GM12891 (cell line): ENCODE results near the gene TIE1.
"Not testable (repeated sequence)": the region's sequence is repeated elsewhere in the genome, so short reads cannot be mapped to it uniquely, and the experiment has no call there.

ENCODE experiments used
- DNase-seq: peaks from one replicate; pipeline ENCODE4 v3.0.0; 2011; ENCODE audit warnings: low spot score; ENCODE audit not compliant: insufficient read length
- FAIRE-seq: peaks from 2 replicates; lab custom pipeline; 2011; peaks lifted over from hg19 to GRCh38; lab: Jason Lieb, UNC
- PAX5 ChIP-seq: IDR thresholded peaks from 2 replicates; pipeline ENCODE4 v1.6.1; 2011; ENCODE audit warnings: low read length, moderate library complexity, mild to moderate bottlenecking; ENCODE audit not compliant: insufficient read depth, severe bottlenecking
- POLR2A ChIP-seq: IDR thresholded peaks from 2 replicates; pipeline ENCODE4 v1.6.1; 2011; ENCODE audit warnings: low read depth, low read length, control low read depth
- POLR2AphosphoS5 ChIP-seq: IDR thresholded peaks from 2 replicates; pipeline ENCODE4 v1.6.1; 2011; ENCODE audit warnings: low read depth, low read length, control low read depth
- POU2F2 ChIP-seq: IDR thresholded peaks from 2 replicates; pipeline ENCODE4 v1.6.1; 2011; ENCODE audit warnings: low read depth, mild to moderate bottlenecking, control low read depth, low read length, moderate library complexity
- SPI1 ChIP-seq: IDR thresholded peaks from 2 replicates; pipeline ENCODE4 v1.6.1; 2011; ENCODE audit warnings: low read depth, low read length, control low read depth
- TAF1 ChIP-seq: IDR thresholded peaks from 2 replicates; pipeline ENCODE4 v1.6.1; 2011; ENCODE audit warnings: low read depth, low read length, control low read depth

The TIE1 gene

DNA sequence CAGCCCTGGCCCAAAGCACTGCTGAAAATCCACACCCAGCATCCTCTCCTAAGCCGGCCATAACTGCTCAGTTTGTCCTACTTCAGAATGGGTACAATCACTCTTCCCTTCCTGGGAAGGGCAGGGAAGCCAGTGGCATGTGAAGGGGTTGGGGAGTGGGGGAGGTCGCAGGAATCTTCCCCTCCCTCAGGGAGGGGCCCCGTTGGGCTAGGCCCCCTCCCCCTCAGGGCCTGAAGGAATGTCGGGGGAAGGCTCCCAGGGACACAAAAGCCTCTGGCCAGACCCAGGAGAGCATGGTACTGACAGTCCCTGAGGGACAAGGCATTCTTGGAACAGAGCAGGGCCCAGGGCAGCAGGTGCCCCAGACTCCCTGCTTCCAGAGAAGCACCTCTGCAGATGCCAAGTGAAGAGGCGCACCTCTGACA lies 65.8 kb downstream of the TIE1 start:
- FAIRE-seq: no peak
- DNase-seq: no peak
- TF ChIP-seq POLR2AphosphoS5: no peak
- TF ChIP-seq TAF1: no peak
- no peak for TF ChIP-seq POLR2A
- no peak for TF ChIP-seq PAX5
- TF ChIP-seq SPI1: no peak
- TF ChIP-seq POU2F2: no peak

DNA sequence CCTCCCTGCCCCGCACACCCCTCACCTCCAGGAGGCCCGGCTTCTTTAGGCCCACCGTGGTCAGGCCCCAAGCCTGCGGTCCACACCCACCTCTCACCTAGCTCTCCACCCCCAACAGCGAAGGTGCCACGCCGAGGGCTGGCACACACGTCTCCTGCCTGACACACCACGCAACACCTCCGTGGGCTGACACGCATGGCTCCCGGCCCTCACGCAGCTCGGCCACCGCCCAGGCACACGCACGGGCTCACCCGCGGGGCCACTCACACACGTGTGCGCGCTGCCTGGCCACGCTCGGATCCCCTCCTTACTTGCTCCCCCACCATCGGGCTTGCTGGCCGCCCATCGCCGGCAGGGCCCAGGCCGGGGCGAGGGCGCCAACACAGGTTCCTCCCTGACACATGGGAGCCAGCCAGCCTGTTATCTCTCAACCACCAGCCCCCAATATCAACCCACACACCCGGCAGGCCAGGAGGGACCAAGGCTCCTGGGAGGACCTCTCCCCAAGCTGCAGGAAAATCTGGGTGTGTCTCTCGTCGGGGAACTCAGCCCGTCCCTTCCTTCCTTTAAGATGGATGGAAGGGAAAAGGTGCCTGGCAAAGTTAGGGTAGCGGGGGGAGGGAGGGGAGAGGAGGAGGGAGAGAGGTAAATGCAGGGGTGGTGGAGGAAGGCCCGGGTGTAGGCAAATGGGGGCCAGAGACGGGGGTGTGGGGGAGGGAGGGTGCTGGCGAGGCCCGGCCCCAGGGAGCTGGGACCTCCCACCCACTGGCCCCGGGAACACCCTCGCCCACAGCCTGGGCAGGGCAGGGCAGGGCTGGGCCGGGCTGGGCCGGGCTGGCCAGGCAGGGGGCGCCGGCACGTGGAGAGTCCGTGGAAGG lies 66.5 kb downstream of the TIE1 start:
- FAIRE-seq (peak; percentile 82), DNase-seq (peak; percentile 76)
- TF ChIP-seq POLR2AphosphoS5: no peak
- TF ChIP-seq SPI1: no peak
- TF ChIP-seq POLR2A: 0 out of 2 replicates have a peak, but pooled peaks have one; percentile 19
- no peak for TF ChIP-seq PAX5
- no peak for TF ChIP-seq TAF1

DNA sequence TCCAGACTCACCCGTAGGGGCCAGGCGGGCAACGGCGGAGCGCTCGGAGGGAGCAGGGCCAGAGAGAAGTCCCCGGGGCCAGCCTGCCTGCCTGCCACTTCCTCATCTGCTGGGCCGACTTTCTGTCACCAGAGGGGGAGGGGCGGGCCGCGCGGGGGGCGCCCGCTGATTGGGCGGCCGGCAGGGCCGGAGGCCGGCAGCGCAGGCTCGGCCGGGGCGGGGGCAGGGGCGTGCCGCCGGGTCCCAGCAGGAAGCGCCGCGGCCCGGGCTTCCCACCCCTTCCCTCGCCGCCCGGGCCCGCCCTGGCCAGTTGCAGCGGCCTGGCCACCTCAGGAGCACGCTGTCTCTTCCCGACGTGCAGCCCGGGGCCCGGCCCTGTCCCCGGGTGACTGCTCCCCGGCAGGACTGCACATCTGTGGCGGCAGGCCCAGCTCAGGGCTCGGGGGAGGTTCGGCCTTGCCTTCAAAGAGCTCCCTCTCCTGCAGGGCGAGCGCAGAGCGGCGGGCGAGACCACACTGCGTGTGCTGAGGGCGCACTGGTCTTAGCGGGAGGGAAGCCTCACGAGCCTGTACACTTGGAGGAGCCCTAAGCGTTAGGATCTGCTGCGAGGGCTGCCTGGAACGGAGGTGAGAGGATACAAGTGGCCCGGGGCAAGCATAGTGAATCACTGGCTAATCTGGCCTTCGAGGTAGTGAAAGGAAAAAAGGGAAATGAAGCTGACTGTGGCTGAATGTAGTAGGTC lies 67.3 kb downstream of the TIE1 start, which contains the start of gene ELOVL1:
Gene ELOVL1, minus strand, starts transcription at position 108 of the 742 bp plus-strand sequence. CDS start 2,402 bp downstream, outside the sequence.
- FAIRE-seq (peak; percentile 92), DNase-seq (peak; percentile 98)
- peak; percentile 86 for TF ChIP-seq POLR2A
- peak; percentile 69 for TF ChIP-seq POU2F2
- peak; percentile 92 for TF ChIP-seq POLR2AphosphoS5
- TF ChIP-seq TAF1: peak; percentile 71; the same call in 1 of the 2 replicates
- TF ChIP-seq PAX5: no peak
- TF ChIP-seq SPI1: peak; percentile 91

DNA sequence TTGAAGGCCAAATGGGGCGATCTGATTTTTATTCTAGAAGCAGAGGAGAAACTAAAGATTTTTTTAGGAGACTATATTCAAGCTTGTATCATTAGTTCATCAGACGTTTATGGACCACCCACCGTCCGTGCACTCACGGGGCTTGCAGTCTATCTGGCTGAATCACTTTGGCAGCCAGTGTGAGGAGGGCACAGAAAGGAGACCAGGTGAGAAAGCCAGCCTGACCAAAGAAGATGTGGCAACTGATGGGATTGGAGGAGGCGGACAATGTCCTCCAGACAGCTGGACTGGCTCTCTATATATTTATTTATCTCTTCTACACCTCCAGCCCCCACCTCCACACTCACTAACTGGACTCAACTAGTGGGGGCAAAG lies 67.9 kb downstream of the TIE1 start:
- DNase-seq (no peak), FAIRE-seq (peak; percentile 35)

DNA sequence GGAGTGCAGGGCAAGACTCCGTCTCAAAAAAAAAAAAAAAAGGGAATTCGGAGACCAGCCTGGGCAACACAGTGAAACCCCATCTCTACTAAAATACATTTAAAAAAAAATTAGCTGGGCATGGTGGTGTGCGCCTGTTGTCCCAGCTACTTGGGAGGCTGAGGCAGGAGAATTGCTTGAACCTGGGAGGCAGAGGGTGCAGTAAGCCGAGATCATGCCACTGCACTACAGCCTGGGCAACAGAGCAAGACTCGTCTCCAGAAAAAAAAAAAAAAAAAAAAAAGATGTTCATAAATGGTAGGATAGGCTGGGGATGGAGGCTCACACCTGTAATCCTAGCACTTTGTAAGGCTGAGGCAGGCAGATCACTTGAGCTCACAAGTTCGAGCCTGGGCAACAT lies 69.0 kb downstream of the TIE1 start:
- not testable (repeated sequence) for DNase-seq, FAIRE-seq

More for the DNA sequence above, 67.9 kb downstream of the TIE1 start:
- TF ChIP-seq SPI1 (no peak), TAF1 (no peak), POU2F2 (no peak), PAX5 (no peak), POLR2A (no peak), POLR2AphosphoS5 (no peak)

DNA sequence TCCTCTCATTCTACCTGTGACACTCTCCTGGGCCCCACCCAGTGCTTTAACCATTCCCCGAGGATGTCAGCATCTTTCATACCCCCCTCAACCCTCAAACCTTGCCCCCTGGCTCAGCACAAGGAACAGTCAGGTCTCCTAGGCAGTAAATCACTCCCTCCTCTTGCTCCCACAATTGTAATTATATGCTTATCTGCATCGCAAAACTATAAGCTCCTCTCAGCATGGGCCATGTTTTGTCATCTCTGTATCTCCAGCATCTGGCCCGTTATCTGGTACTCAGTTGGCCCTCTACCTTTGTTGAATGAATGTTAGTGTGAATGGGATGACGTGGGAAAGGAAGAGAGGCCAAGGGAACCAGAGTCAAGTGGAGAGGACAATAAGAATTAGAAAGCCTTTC lies 69.8 kb downstream of the TIE1 start:
- TF ChIP-seq POLR2AphosphoS5 (no peak), POLR2A (no peak), TAF1 (no peak), PAX5 (no peak), POU2F2 (no peak), SPI1 (no peak)
- DNase-seq: no peak
- FAIRE-seq: no peak

DNA sequence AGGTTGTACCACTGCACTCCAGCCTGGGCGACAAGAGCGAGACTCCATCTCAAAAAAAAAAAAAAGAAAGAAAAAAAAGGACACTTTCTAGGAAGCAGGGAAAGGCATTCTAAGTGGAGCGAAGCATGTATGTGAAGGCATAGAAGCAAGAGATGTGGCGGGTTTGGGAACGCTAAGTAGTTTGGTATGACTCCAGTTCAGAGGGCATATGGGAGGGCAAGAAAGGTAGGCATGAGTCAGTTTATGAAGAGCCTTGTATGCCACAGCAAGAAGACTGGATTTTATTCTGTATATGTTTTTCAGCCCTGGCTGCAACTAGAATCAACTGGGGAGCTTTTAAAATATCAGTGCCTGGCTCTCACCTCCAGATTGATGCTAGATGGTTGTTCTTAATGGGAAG lies 71.4 kb downstream of the TIE1 start:
- FAIRE-seq (no peak), DNase-seq (no peak)
- TF ChIP-seq POU2F2 (no peak), PAX5 (no peak), POLR2A (no peak), TAF1 (no peak), POLR2AphosphoS5 (no peak), SPI1 (no peak)
